Measurements from ENCODE around the gene HSD17B1. TPM values are rescaled to one million over a fixed set of nuclear protein-coding genes. Genes with fewer than 3 reads are reported as not detected.

The HSD17B1 gene
- total and polyA plus RNA-seq, 2 of the 13 experiments (the other 11 are each of a cell fraction or from before 2014, with no cell fraction given) = 0.54 to 0.93 TPM

DNA sequence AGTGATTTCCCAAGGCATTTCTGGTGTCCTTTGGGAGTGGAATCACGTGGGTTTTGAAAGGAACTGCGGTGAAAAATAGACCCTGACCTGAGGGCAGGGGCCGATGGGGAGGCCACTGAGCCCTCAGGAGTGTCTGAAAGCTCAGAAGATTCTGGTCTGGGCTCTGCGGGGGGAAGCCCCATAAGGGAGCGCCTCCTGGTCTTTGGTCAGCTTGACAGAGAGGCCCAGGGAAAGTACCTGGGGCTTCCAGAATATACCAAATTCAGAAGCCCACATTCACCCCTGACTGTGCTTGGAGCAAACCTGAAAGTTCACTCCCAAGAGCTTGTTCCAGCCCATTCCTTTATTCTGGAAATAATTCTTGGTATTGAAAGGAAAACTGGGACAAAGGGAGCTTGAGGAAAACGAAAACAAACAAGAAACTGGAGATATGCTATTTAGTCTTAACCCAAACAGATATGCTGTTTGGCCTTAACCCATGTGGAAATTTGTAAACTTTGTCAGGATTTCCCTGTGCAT lies 39.9 kb upstream of the HSD17B1 start:
- no peak for ATAC-seq
- Histone ChIP-seq H4K20me1 (ENCODE audit: insufficient read depth, low read length) (no peaks in the 10 kb centered on the region), H3K79me2 (ENCODE audit: insufficient read depth, low read length) (no peaks in the 10 kb centered on the region), H3K27me3 (ENCODE audit: control insufficient read depth in 1 of 2, insufficient read depth in 2 of 2, low read length in 2 of 2) (no peaks in the 10 kb centered on the region), H3K27ac (ENCODE audit: extremely low read length, insufficient read depth, low read length) (peak overlapping the region; percentile 1), H2AFZ (ENCODE audit: low read length) (no peak overlapping the region), H3K4me2 (ENCODE audit: low read depth, low read length) (no peak overlapping the region), H3K9ac (ENCODE audit: insufficient read depth, low read depth, low read length) (no peak overlapping the region), H3K4me1 (ENCODE audit: insufficient read depth, low read length) (peaks cover 13% of the 10 kb centered on the region), H3K36me3 (replicated peaks in 1 of 2; ENCODE audit: control insufficient read depth in 1 of 2, insufficient read depth in 2 of 2, low read length in 2 of 2) (peaks cover 34 to 50% of the 10 kb centered on the region in 2 experiments), H3K9me3 (ENCODE audit: low read length) (no peaks in the 10 kb centered on the region), H3K4me3 (replicated peaks in 1 of 3; ENCODE audit: insufficient read depth in 1 of 3, low read depth in 2 of 3, low read length in 3 of 3) (no peak overlapping the region)
- BruUV-seq (replicated peaks) = no TSS peak
- FAIRE-seq = peak; percentile 12
- intact Hi-C loops (cut with micrococcal nuclease; ENCODE audit: unreplicated experiment) = no loop called here
- WGBS (ENCODE audit: low lambda C conversion rate) = 66% methylated on average over 6 of the region's 6 CpGs
- ChIA-PET POLR2A (no interaction called here), CTCF (ENCODE audit: low intra/inter-chr PET ratio, low total read pairs) (no interaction called here)
- TF ChIP-seq ONECUT2 (CRISPR knock-in tag; IDR thresholded peaks at IDR 0.05) (no peak), NFE2L2 (IDR thresholded peaks at IDR 0.05; ENCODE audit: low read length) (no peak), ZNF17 (CRISPR knock-in tag; IDR thresholded peaks at IDR 0.05) (no peak), TAF1 (CRISPR knock-in tag; IDR thresholded peaks at IDR 0.05) (no peak), ZNF724P (CRISPR knock-in tag; IDR thresholded peaks at IDR 0.05; ENCODE audit: borderline replicate concordance) (no peak), SMYD3 (CRISPR knock-in tag; IDR thresholded peaks at IDR 0.05) (no peak), ZNF138 (CRISPR knock-in tag; IDR thresholded peaks at IDR 0.05; ENCODE audit: low read depth) (no peak), NR3C1 (CRISPR knock-in tag; IDR thresholded peaks at IDR 0.05) (no peak), ZBTB34 (CRISPR knock-in tag; IDR thresholded peaks at IDR 0.05) (no peak), ZNF441 (CRISPR knock-in tag; IDR thresholded peaks at IDR 0.05; ENCODE audit: borderline replicate concordance) (no peak), ATAD3A (CRISPR knock-in tag; IDR thresholded peaks at IDR 0.05) (no peak), GATA4 (IDR thresholded peaks at IDR 0.05; ENCODE audit: borderline replicate concordance, low read depth) (no peak), MIER3 (CRISPR knock-in tag; IDR thresholded peaks at IDR 0.05; ENCODE audit: borderline replicate concordance) (no peak)
- no peak for DNase-seq (ENCODE audit: low spot score)
- in situ Hi-C loops (cut with HindIII; ENCODE audit: extremely low pct_ligation_motif_present, low pct_unique_long_range_greater_than_20kb) = no loop called here
